SH-SY5Y (cell line): ENCODE measurements around the gene CHDH.

Experiments
- GATA2 ChIP-seq: IDR thresholded peaks from 2 replicates; pipeline ENCODE4 v1.6.1; 2011; ENCODE audit warnings: mild to moderate bottlenecking, low read depth, low read length
- GATA3 ChIP-seq: IDR thresholded peaks from 2 replicates; pipeline ENCODE4 v1.6.1; 2011; ENCODE audit warnings: low read depth, mild to moderate bottlenecking, low read length, moderate library complexity

DNA sequence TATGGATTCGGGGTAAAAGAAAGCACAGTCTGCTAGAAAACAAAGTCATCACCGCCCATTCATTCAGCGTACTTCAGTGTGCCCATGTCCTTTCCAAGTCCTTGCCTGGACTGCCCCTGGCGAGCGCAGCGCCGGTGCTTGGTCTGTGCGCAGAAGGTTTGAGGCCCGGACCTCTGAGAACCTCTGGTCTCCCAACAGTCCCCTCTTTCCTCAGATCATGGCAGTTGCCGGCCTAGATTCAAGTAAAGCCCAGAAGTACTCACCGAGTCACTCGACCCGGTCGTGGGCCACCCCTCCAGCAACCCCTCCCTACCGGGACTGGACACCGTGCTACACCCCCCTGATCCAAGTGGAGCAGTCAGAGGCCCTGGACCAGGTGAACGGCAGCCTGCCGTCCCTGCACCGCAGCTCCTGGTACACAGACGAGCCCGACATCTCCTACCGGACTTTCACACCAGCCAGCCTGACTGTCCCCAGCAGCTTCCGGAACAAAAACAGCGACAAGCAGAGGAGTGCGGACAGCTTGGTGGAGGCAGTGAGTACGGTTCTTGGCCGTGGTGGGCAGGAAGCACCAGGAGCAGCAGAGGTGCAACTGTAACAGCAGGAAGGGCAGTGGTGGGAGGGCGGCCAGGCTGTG, 36.3 kb downstream of the CHDH start:
- TF ChIP-seq GATA3 = no peak
- TF ChIP-seq GATA2 = no peak
